GM19467 (cell line): ENCODE measurements around the gene MAG.
A peak's percentile ranks its signal among the peaks of the same experiment; 100 is the strongest.

ENCODE experiments used
- ATAC-seq: cut with Tn5 transposase; IDR thresholded peaks from one replicate; pipeline ENCODE4 v1.9.1; 2021; ENCODE audit warnings: mild to moderate bottlenecking, moderate library complexity; ENCODE audit not compliant: unreplicated experiment

Gene MAG, protein sequence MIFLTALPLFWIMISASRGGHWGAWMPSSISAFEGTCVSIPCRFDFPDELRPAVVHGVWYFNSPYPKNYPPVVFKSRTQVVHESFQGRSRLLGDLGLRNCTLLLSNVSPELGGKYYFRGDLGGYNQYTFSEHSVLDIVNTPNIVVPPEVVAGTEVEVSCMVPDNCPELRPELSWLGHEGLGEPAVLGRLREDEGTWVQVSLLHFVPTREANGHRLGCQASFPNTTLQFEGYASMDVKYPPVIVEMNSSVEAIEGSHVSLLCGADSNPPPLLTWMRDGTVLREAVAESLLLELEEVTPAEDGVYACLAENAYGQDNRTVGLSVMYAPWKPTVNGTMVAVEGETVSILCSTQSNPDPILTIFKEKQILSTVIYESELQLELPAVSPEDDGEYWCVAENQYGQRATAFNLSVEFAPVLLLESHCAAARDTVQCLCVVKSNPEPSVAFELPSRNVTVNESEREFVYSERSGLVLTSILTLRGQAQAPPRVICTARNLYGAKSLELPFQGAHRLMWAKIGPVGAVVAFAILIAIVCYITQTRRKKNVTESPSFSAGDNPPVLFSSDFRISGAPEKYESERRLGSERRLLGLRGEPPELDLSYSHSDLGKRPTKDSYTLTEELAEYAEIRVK

DNA sequence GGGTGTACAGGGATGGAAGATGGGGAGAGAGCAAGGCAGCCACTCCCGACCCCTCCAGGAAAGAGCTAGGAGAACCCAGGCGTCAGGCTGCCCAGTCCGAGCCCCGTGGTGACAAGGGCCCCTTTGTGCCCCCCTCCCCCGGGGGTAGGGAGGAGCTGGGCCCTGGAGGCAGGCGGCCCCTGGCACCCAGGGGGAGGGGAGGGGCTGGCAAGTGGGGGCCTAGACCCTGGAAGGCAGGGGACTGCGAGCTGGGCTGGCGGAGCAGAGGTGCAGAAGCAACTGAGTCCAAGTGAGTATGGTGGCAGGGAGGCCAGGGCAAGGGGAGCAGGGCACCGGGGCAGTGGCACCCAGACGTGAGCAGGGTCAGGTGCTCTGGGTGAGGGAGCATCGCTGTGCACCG lies at the start of gene MAG:
Gene MAG, plus strand, starts transcription at position 246 of the 400 bp plus-strand sequence. CDS start 3,248 bp downstream, outside the sequence.
- no peak for ATAC-seq

DNA sequence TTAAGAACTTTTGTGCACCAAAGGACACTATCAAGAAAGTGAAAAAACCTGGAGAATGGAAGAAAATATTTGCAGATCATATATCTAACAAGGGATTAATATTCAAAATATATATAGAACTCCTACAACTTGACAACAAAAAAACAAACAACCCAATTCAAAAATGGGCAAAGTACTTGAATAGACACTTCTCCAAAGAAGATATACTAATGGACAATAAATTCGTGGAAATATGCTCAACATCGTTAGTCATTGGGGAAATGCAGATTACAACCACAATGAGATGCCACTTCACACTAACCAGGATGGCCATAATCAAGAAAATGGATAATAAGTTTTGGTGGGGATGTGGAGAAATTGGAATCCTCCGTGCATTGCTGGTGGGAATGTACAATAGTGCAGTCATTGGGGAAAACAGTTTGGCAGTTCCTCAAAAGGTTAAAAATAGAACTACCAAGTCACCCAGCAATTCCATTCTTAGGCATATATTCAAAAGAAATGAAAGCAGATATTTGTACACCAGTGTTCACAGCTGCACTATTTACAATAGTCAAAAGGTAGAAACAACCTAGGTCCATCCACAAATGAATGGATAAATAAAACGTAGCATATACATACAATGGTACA lies 45.4 kb upstream of the MAG start:
- ATAC-seq = no peak

DNA sequence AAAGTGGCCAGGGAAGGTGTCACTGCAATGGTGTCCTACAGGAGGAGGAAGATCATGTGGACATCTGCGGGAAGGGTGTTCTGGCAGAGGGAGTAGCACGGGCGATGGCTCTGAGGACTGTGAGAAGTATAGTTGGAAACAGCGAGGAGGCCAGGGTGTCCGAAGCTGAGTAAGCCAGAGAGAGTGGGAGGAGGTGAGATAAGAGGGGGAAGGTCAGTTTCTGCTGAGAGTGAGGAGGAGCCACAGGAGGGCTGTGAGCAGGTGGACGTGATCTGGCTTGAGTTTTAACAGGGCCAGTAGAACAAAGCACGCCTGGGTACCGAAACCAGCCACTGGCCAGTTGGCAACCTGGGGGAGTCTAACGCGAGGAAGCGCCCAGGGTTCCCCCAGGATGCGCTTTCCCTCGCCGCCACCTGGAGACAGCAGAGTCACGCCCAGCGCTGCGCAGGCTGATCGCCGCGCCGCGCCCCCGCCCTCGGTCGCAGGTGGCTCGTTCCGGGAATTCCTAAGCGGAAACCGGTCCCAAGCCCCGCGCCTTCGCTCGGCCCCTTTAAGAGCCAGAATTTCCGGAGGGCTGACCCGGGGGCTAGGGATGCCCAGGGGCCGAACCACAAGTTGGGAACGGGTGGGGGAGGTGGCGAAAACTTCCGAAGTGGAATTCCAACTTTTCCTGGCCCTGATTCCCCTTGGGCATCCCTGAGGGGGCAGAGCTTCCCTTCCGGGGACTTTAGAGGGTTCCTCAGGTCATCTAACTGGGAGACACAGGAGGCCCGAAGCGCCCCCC lies 44.2 kb upstream of the MAG start:
- ATAC-seq = peak; percentile 39

DNA sequence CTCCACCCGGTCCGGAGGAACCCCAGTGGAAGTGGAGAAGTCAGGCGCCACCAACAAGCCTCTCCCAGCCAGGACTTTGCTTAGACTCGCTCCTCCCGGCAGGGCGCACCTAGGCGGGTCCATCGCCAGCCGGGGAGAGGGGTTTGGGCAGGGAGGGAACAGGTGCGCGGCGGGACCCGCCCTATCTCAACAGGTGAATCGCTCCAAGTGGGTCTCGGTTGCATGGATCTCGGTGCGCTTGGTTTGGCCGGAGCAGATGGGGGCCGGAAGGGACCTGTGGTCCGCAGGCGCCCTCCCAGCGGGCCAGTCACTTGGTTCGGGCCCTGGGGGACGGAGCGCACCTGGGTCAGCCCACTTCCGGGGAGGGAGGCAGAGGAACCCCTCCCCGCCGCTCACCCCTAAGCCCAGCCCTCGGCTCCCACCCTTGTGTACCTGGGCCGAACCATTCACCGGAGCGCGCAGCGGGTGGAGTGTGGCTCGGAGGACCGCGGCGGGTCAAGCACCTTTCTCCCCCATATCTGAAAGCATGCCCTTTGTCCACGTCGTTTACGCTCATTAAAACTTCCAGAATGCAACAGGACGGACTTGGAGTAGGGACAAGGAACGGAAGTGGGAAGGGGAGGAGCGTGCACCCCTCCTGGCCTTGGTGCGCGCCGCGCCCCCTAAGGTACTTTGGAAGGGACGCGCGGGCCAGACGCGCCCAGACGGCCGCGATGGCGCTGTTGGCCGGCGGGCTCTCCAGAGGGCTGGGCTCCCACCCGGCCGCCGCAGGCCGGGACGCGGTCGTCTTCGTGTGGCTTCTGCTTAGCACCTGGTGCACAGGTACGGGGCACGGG lies 43.4 kb upstream of the MAG start, which contains the start of gene LSR:
Gene LSR, plus strand, starts transcription at position 693 of the 836 bp plus-strand sequence. Its CDS starts 21 bp downstream, at position 714.
- peak; percentile 76 for ATAC-seq

DNA sequence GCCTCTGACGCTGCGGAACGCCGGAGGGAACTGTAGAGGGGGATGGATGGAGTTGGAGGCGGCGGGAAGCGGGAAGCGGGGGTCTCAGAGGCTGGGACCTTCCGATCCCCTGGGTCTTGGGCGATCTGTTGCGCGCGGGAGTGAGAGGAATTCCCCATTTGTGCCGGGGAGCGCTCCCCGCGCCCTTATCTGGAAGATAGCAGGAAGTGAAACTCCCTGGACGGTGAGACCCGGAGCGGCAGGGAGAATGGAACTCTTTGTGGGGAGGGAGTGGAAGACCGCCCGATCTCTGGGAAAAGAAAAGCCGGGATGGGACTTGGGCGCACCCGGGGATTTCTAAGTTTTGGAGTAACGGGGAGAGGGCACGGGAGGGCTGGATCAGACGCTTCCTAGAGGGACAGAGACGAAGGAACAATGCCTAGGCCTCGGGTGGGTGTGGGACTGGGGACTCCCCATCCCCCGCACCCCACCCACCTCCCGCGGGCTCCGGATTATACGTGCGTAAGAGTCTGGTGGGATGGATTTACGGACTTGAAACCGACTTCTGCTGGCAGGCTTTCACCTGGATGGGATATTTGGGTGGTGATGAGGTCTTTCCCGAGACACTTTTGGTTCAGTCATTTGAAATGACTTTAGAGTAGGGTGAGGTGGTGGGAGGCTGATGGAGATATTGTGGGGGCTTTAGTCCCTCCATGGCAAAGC lies 42.7 kb upstream of the MAG start:
- ATAC-seq = no peak

DNA sequence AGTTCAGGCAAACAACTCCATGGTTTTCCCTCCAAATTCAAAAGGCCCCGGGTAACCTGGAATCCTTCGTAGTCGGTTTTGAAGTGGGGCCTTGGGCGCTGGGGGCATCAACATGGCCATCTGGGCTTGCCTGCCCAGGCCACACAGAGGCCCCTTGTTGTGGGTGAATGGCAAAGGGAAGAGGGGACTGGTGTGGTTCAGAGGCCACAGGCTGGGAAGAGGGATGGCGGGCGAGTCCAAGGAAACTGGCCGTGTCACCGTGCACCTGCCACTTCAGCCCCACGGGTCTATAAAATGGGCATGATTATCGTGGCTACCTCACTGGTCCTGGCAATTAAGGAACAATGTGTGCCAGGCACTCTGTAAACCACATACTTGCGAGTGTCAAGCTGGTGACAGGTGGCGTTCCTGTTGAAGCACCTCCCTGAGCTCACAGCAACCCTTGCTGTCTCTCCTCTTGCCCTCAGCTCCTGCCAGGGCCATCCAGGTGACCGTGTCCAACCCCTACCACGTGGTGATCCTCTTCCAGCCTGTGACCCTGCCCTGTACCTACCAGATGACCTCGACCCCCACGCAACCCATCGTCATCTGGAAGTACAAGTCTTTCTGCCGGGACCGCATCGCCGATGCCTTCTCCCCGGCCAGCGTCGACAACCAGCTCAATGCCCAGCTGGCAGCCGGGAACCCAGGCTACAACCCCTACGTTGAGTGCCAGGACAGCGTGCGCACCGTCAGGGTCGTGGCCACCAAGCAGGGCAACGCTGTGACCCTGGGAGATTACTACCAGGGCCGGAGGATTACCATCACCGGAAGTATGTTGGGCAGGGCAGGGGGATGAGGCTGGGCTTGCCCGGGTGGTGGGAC lies 41.9 kb upstream of the MAG start:
- ATAC-seq = no peak

DNA sequence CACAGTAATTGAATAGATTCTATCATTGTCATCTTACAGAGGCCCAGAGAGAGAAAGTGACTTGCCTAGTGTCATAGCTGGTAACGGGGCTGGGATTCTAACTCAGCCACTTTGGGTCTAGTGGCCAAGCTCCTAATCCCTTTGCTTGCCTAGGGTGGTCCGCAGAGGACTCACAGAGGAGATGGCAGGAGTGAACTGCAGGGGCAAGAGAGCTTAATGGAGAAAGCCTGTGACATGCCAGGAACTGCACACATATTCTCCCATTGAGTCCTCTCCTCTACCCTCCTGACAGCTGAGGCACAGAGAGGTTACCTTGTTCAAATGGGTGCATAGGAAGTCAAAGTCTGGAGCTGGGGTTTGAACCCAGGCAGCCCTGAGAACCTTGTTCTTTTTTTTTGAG lies 40.5 kb upstream of the MAG start:
- no peak for ATAC-seq

DNA sequence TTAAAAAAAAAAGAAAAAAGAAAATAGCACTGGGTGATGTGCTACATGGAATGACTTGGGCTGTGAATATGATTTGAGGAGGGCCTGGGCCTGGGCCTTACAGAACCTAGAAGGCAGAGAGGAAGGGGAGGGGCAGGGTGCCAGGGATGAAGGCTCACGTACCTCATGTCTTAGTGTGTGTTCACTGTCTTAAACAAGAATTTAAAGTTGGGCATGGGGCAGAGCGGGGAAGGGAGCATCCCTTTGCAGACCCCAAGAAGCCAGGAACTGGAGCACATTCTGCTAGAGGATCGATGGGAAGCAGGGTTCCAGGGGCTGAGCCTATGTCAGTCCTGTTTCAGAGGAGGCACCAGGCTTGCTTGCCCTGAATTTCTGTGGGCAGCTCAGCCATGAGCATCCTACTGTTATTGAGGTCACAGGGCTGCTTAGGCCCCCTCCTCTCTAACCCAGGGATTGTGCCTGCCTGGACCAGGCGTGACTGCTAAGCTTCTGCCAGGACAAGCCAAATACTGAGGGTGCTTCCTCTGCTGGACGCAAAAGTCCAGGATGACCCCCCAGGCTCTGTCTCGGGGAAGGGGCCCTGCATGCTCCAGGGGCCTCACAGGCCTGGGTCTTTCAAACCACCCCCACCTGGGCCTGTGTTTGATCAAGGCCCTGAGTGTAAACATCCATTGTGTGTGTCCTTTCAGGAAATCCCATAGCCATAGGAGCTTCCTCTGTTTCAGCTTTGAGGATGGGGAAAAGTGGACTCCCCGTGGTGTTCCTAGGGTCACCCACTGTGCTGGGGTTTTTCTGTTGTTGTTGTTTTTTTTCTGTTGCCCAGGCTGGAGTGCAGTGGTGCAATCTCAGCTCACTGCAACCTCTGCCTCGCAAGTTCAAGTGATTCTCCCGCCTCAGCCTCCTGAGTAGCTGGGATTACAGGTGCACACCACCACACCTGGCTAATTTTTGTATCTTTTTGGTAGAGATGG lies 38.4 kb upstream of the MAG start:
- no peak for ATAC-seq

DNA sequence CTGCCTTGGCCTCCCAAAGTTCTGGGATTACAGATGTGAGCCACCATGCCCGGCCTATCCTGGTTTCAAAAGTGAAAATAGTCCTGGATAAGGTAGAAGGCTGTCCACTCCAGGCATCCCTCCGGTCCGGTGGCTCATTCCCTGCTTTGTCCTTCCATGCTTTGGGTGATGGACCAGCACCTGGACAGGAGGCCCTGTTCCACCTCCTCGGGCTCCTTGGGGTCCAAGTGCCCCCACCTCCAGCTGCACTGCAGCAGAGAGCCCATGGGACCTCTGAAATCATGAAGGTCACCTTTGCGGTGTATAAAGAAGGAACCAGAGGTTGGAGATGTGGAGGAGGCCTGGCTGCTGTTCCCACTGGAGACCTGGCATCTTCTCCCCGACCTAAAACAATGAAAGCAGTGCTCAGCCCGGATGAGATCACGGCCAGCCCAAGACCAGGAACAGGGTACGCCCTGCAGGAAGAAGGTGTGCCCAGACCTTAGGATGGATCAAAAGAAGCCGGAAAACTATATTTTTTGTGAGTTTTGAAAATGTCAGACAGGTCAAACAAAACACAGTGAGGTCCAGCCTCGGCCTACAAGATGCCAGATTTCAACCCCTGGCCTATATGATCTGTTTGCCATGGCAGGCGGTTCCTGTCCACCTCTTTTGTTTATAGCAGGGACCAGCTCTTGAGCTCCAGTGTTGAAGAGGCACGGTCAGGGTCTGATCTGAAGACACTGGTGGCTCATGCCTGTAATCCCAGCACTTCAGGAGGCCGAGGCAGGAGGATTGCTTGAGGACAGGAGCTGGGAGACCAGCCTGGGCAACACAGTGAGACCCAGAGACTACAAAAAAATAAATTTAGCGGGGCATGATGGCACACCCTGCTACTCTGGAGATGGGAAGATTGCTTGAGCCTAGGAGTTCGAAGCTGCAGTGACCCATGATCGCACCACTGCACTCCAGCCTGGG lies 37.3 kb upstream of the MAG start:
- ATAC-seq = no peak

DNA sequence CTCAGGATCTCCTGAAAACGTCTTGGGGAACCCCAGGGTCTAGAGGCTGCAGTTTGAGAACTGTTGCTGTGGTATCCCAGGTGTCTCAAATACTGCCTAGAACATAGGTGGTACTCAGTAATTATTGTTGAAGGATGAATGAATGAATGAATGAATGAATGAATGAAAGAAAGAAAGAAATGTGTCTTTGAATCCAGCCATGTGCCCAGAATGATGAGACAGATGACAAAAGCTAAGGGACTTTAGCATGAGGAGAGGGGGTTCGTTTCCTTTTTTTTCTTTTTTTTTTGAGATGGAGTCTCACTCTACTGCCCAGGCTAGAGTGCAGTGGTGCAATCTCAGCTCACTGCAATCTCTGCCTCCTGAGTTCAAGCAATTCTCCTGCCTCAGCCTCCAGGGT lies 35.4 kb upstream of the MAG start:
- no peak for ATAC-seq

DNA sequence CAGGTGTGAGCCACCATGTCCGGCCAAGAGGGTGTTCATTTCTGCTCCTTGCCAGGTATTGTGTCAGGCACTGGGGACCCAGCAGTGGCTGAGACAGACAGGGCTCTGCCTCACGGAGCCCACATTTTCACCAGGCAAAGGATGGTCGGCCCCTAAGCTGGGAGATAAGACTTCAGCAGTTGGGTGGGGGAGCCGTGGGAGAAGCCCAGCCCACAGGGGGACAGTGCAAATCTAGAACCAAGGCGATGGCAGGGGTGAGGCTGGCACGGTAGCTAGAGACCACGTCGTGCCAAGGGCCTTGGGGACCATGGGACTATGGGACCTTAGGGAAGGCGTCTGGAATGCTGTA lies 34.9 kb upstream of the MAG start:
- ATAC-seq = no peak

DNA sequence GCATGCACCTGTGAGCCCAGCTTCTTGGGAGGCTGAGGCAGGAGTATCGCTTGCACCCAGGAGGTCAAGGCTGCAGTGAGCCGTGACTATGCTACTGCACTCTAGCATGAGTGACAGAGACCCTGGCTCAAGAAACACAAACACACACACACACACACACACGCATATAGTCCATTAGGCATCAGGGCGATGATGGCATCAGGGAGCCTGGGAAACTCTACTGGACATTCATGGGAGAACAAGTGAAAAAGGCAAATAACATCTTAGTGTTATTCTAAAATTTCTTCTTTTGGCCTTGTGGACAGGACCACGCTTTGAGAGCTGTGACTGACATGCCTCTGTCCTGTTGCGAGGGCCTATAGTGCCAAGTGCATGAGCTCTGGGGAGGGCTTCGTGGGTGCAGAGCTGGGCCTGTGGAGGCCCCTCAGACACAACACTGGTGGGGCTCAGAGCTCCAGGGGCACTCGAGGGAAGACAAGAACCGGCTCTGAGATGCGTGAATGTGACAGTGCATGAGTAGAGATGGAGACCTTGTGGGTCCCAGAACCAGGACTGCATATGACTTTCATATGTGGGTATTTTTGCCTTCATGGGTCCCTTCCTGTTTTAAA lies 31.2 kb upstream of the MAG start:
- no peak for ATAC-seq

DNA sequence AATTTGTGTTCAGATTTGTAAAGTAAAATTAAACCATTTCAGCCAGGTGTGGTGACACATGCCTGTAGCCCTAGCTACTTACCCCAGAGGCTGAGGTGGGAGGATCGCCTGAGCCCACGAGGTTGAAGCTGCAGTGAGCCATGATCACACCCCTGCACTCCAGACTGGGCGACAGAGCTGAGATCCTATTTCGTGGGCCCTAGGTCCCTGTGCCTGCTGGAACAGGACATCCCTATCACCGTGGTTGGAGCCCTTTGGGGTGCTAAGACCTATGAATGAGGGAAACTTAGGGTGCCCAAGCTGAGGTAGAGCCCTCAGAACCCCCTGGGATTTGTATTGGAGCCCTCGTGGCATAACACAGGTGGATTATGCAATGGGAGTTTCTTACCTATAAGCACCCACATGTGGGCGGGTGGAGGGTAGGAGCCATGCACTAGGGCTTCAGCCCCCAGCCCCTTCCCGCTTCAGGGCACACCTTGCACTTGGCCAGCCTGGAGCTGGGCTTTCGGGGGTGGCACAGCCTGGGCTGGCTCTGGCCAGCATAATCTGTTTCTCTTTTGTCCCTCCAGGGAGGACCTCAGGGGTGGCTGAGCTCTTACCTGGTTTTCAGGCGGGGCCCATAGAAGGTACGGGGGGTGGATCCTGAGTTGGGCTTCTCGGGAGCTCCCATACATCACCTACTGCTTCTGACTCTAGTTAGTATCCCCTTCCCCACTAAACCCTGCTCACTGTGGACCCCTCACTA lies 30.4 kb upstream of the MAG start:
- ATAC-seq = no peak

DNA sequence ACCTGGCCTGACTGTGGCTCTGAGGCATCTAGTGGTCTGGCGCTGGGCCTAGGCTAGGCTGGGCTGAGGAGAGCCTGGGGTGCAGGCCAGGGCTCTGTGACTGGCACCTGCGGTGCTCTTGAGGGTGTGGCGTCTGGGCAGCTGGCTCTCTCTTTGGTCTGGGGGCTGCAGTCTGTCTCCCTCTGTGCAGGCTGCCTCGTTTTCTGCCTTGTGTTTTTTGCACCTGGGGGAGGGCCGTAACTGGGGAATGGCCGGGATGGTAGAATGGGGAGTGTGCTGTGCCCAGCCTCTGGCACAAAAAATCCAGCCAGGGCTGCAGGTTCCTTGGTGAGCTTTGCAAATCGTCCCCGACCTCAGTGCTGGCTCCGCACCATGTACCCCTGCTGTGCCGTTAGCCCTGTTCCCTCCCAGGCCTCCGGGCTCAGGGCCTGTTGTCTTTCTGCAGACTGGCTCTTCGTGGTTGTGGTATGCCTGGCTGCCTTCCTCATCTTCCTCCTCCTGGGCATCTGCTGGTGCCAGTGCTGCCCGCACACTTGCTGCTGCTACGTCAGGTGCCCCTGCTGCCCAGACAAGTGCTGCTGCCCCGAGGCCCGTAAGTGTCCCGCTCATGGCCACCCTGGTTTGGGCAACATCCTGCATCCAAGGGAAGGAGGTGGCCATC lies 29.7 kb upstream of the MAG start:
- ATAC-seq = no peak
